HCT116 (cell line): ENCODE measurements around the gene RHBDD3. TPM values are rescaled to one million over a fixed set of nuclear protein-coding genes. Genes with fewer than 3 reads are reported as not detected.
A peak's percentile ranks its signal among the peaks of the same experiment; 100 is the strongest.

Source experiments
- ATAC-seq: fragments of 200-7000 bp; cut with Tn5 transposase; 2 replicates; pipeline ENCODE4 v1.9.1; 2020; ENCODE audit warnings: mild to moderate bottlenecking, moderate library complexity
- BruUV-seq: library from RNA; stranded (reverse); fragments of 400-500 nt; replicated peaks from 2 replicates; lab custom pipeline; 2021; lab: Mats Ljungman, UMichigan
- CTCF ChIA-PET: fragments of 300-600 bp; sonication (Branson Sonifier 250); formaldehyde crosslinking; loops from one replicate; lab custom pipeline; 2021; ENCODE audit warnings: antibody characterized with exemption; lab: Charles Lee
- POLR2A ChIA-PET: fragments of 300-600, 350-600 bp; sonication (Branson Sonifier 250); formaldehyde crosslinking; loops from one replicate; lab custom pipeline; 2021; ENCODE audit warnings: antibody characterized with exemption; lab: Charles Lee
- RAD21 ChIA-PET, 2 experiments: fragments of 300-600 bp; sonication (Branson Sonifier 250); formaldehyde crosslinking; loops; one replicate each; lab custom pipeline; 2023; ENCODE audit warnings: low total read pairs in 2 of 2; ENCODE audit not compliant: uncharacterized antibody in 2 of 2, unreplicated experiment in 2 of 2, low non-redundant PET in 1 of 2; lab: Charles Lee
- DNase-seq: peaks from one replicate; pipeline ENCODE4 v3.0.0-alpha.2; 2010; ENCODE audit warnings: low read depth, low spot score
- H2AFZ ChIP-seq: fragments of 200-600 bp; shearing (Covaris generic), sonication (generic); 2 replicates; pipeline ENCODE4 v1.6.1; 2017; ENCODE audit warnings: low read depth, mixed run types, mixed read lengths, antibody characterized with exemption, low read length; ENCODE audit not compliant: poor library complexity, severe bottlenecking
- H3K27ac ChIP-seq: 2 replicates; pipeline ENCODE4 v1.5.1; 2012; ENCODE audit warnings: low read depth, low read length
- H3K27me3 ChIP-seq: fragments of 200-600 bp; sonication (generic); 2 replicates; pipeline ENCODE4 v1.6.1; 2016; ENCODE audit warnings: mixed run types, low read length, mixed read lengths; ENCODE audit not compliant: insufficient read depth
- H3K36me3 ChIP-seq, 2 experiments: fragments of 200-500 bp in 1 of 2; fragments of 200-600 bp in 1 of 2; sonication (Bioruptor generic) in 1 of 2; sonication (generic) in 1 of 2; 2 replicates each; pipeline versions ENCODE4 v1.5.1 to v1.6.1; 2014 to 2016; ENCODE audit warnings: low read length in 2 of 2, inconsistent platforms in 1 of 2, mixed read lengths in 1 of 2, mixed run types in 1 of 2; ENCODE audit not compliant: insufficient read depth in 2 of 2, control insufficient read depth in 1 of 2
- H3K4me1 ChIP-seq, 2 experiments: fragments of 200-600 bp in 1 of 2; sonication (generic) in 1 of 2; 2 replicates each; pipeline versions ENCODE4 v1.5.1 to v1.6.1; 2012 to 2017; ENCODE audit warnings: low read length in 2 of 2, inconsistent platforms in 1 of 2, mild to moderate bottlenecking in 1 of 2, mixed read lengths in 1 of 2, mixed run types in 1 of 2, moderate library complexity in 1 of 2; ENCODE audit not compliant: insufficient read depth in 2 of 2, control insufficient read depth in 1 of 2
- H3K4me2 ChIP-seq: fragments of 200-600 bp; sonication (generic); 2 replicates; pipeline ENCODE4 v1.6.1; 2017; ENCODE audit warnings: mixed run types, low read length, mixed read lengths
- H3K4me3 ChIP-seq, 2 experiments: fragments of 200-600 bp in 1 of 2; sonication (generic) in 1 of 2; replicated peaks in 1 of 2; 2 replicates each; pipeline ENCODE4 v1.5.1; 2011 to 2016; ENCODE audit warnings: low read length in 2 of 2, control low read depth in 1 of 2, low read depth in 1 of 2, mild to moderate bottlenecking in 1 of 2, mixed read lengths in 1 of 2, mixed run types in 1 of 2
- H3K79me2 ChIP-seq: fragments of 200-600 bp; sonication (generic); 2 replicates; pipeline ENCODE4 v1.6.1; 2017; ENCODE audit warnings: mild to moderate bottlenecking, mixed run types, low read length, moderate library complexity, mixed read lengths; ENCODE audit not compliant: insufficient read depth
- H3K9ac ChIP-seq: fragments of 200-600 bp; sonication (generic); 2 replicates; pipeline ENCODE4 v1.6.1; 2016; ENCODE audit warnings: low read length, mixed read lengths
- H3K9me2 ChIP-seq: fragments of 200-600 bp; sonication (generic), shearing (Covaris generic); 2 replicates; pipeline ENCODE4 v1.6.1; 2017; ENCODE audit warnings: mixed run types, mild to moderate bottlenecking, moderate library complexity; ENCODE audit not compliant: insufficient read depth
- H3K9me3 ChIP-seq, 2 experiments: fragments of 200-500 bp in 1 of 2; fragments of 200-600 bp in 1 of 2; sonication (Bioruptor generic) in 1 of 2; sonication (generic) in 1 of 2; 2 replicates each; pipeline ENCODE4 v1.6.1; 2014 to 2017; ENCODE audit warnings: low read length in 2 of 2, mixed read lengths in 2 of 2, inconsistent platforms in 1 of 2, low read depth in 1 of 2, mild to moderate bottlenecking in 1 of 2, mixed run types in 1 of 2, moderate library complexity in 1 of 2; ENCODE audit not compliant: control insufficient read depth in 1 of 2, insufficient read depth in 1 of 2
- H4K20me1 ChIP-seq: fragments of 200-600 bp; sonication (generic), shearing (Covaris generic); 2 replicates; pipeline ENCODE4 v1.6.1; 2017; ENCODE audit warnings: mixed run types, mild to moderate bottlenecking, moderate library complexity; ENCODE audit not compliant: insufficient read depth
- POLR2AphosphoS5 ChIP-seq: IDR thresholded peaks from 2 replicates; pipeline ENCODE4 v1.6.1; 2011; ENCODE audit warnings: mild to moderate bottlenecking, low read depth, low read length, moderate library complexity
- RAD21 ChIP-seq: IDR thresholded peaks from 2 replicates; pipeline ENCODE4 v1.6.1; 2012; ENCODE audit warnings: low read depth, mild to moderate bottlenecking
- ZFX ChIP-seq: fragments of 450-650 bp; IDR thresholded peaks from 2 replicates; pipeline ENCODE4 v1.6.1; 2017
- intact Hi-C: fragments of 100-400 bp; cut with micrococcal nuclease; formaldehyde crosslinking; loops from 2 replicates; pipeline ENCODE4 v1.10.0; 2022
- total RNA-seq: library from RNA; stranded (reverse); gene quantifications from one replicate; pipeline ENCODE4 v1.2.1, GENCODE V29; 2021; ENCODE audit not compliant: unreplicated experiment

RHBDD3 gene
- total RNA-seq, 1 experiment from 2014 or later = 30.2 TPM

DNA sequence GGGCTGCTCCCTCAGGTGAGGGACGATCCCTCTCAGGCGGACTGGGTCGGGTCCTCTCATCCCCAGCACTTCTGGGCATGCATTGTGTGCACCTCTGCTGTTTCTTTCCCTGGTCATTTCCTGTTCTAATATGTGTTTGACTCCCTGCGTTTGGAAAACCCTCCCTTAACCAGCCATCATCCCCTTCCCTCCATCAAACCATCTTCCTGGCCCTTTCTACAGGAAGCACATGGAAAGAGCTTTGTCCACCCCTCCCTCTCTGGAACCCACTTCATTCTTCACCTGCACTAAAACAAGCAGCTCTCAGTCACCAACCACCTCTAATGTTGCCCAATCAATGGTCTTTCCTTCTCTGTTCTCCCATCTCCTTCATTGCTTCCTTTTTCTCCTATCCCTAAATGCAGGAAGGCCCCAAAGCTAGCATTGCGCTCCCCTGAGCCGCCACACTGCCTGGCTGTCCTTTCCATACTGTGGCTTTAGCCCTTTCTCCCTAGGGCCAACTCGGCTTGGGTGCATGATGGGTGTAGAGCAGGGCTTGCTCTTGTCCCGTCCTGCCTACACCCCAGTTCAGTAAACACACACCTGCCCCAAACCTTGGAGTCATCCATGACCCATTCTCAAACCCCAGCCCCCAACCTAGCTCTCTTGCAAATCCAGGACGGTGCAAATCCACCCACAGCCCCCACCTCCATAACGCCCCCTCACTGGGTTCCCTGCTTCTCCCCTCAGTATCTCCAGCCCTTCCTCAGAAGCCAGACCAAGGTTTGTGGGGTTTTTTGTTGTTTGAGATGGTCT is 33.2 kb upstream of the RHBDD3 start:
- H3K9me2 ChIP-seq = no peaks in the 10 kb centered on the region
- H3K9ac ChIP-seq = no peak overlapping the region
- peaks cover 12% of the 10 kb centered on the region; the same call in 1 of the 2 replicates for H4K20me1 ChIP-seq
- DNase-seq = no peak
- ATAC-seq = peak; percentile 17; the same call in 1 of the 2 replicates
- H3K36me3 ChIP-seq = peaks cover 33 to 40% of the 10 kb centered on the region in 2 experiments
- peak; percentile 18; the same call in 1 of the 2 replicates for TF ChIP-seq POLR2AphosphoS5
- TF ChIP-seq RAD21 = no peak
- TF ChIP-seq, all 23 proteins: peak for 1
- Histone ChIP-seq H3K4me1 (peaks cover 19 to 22% of the 10 kb centered on the region in 2 experiments), H2AFZ (no peak overlapping the region), H3K4me2 (no peak overlapping the region), H3K9me3 (no peaks in the 10 kb centered on the region), H3K4me3 (no peak overlapping the region), H3K79me2 (peaks cover 5% of the 10 kb centered on the region), H3K27me3 (no peaks in the 10 kb centered on the region), H3K27ac (peak overlapping the region; percentile 20; the same call in 1 of the 2 replicates)
- ChIA-PET CTCF (no interaction called here), RAD21 (no interaction called here), POLR2A (no interaction called here)
- intact Hi-C loops = no loop called here
- BruUV-seq = no TSS peak

DNA sequence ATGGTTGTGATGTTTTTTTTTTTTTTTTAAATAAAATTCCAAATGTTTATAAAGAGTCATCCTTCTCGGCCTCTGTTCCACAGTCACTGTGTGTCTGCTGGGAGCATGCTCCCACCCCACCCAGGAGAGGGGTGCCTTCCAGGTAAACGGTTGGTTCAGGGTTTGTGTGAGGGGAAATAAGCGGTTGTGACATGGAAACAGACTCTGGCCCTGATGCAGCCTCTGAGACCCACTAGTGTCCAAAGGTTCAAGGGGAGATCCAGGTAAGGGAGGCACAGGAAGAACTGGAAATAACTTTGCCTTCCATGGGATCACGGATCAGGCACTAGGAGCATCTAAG is 32.7 kb upstream of the RHBDD3 start:
- H3K9ac ChIP-seq = no peak overlapping the region
- no peaks in the 10 kb centered on the region for H3K27me3 ChIP-seq
- H3K27ac ChIP-seq = no peak overlapping the region
- intact Hi-C loops = no loop called here
- ChIA-PET POLR2A (no interaction called here), CTCF (interaction anchor here (0.7 kb wide), 1 partner anchor 144 kb away, joined by 3 read pairs; no protein-coding TSS in a partner anchor), RAD21 (no interaction called here)
- H4K20me1 ChIP-seq = peaks cover 15% of the 10 kb centered on the region; the same call in 1 of the 2 replicates
- no peaks in the 10 kb centered on the region for H3K9me3 ChIP-seq
- peaks cover 11% of the 10 kb centered on the region for H3K79me2 ChIP-seq
- H3K4me1 ChIP-seq = peaks cover 13 to 17% of the 10 kb centered on the region in 2 experiments
- no TSS peak for BruUV-seq
- TF ChIP-seq ZFX (no peak), POLR2AphosphoS5 (0 out of 2 replicates have a peak, but pooled peaks have one; percentile 25)
- H3K36me3 ChIP-seq = peaks cover 39 to 46% of the 10 kb centered on the region in 2 experiments
- no peak overlapping the region for H3K4me2 ChIP-seq
- H3K4me3 ChIP-seq = no peak overlapping the region
- H2AFZ ChIP-seq = no peak overlapping the region
- DNase-seq (no peak), ATAC-seq (no peak)
- no peaks in the 10 kb centered on the region for H3K9me2 ChIP-seq
